SK-N-SH (cell line): ENCODE results near the gene ADGRF4. TPM values are rescaled to one million over a fixed set of nuclear protein-coding genes. Genes with fewer than 3 reads are reported as not detected.

ENCODE experiments used
- CTCF ChIA-PET: fragments of 300-600, 350-600 bp; formaldehyde crosslinking; extraction: SDS; loops from one replicate; lab custom pipeline; 2021; lab: Yijun Ruan, JAX
- POLR2A ChIA-PET: fragments of 350-600 bp; sonication (Branson Sonifier 250); formaldehyde crosslinking; extraction: SDS; loops from one replicate; lab custom pipeline; 2020; ENCODE audit warnings: antibody characterized with exemption, inconsistent platforms; lab: Yijun Ruan, JAX
- DNase-seq: peaks from one replicate; pipeline ENCODE4 v3.0.0; 2012
- H2AFZ ChIP-seq: fragments of 200-600 bp; sonication (generic); 2 replicates; pipeline ENCODE4 v1.8.1; 2016; ENCODE audit warnings: antibody characterized with exemption, mild to moderate bottlenecking, low read depth
- H3F3A ChIP-seq: fragments of 200-600 bp; sonication (generic); replicated peaks from 2 replicates; pipeline ENCODE3; 2016; ENCODE audit warnings: antibody characterized with exemption, mild to moderate bottlenecking; ENCODE audit not compliant: insufficient read depth
- H3K27ac ChIP-seq, 2 experiments: fragments of 200-500 bp in 1 of 2; fragments of 200-600 bp in 1 of 2; sonication (Bioruptor generic) in 1 of 2; sonication (generic), shearing (Covaris generic) in 1 of 2; 2 replicates each; pipeline versions ENCODE4 v1.5.1 to v1.6.1; 2014 to 2016; ENCODE audit warnings: low read depth in 2 of 2, inconsistent platforms in 1 of 2, low read length in 1 of 2, mild to moderate bottlenecking in 1 of 2, mixed read lengths in 1 of 2
- H3K27me3 ChIP-seq: fragments of 200-600 bp; sonication (generic), shearing (Covaris generic); 2 replicates; pipeline ENCODE4 v1.6.1; 2016; ENCODE audit warnings: mixed run types; ENCODE audit not compliant: insufficient read depth
- H3K36me3 ChIP-seq, 2 experiments: fragments of 200-500 bp in 1 of 2; fragments of 200-600 bp in 1 of 2; sonication (Bioruptor generic) in 1 of 2; sonication (generic) in 1 of 2; replicated peaks in 1 of 2; 2 replicates each; pipeline versions ENCODE3 to v1.5.1; 2014 to 2016; ENCODE audit warnings: low read length in 1 of 2, mild to moderate bottlenecking in 1 of 2; ENCODE audit not compliant: insufficient read depth in 2 of 2, control insufficient read depth in 1 of 2
- H3K4me1 ChIP-seq, 2 experiments: fragments of 200-500 bp in 1 of 2; fragments of 200-600 bp in 1 of 2; sonication (Bioruptor generic) in 1 of 2; sonication (generic), shearing (Covaris generic) in 1 of 2; 2 replicates each; pipeline versions ENCODE4 v1.5.1 to v1.6.1; 2014 to 2016; ENCODE audit warnings: low read depth in 1 of 2, low read length in 1 of 2, mixed run types in 1 of 2; ENCODE audit not compliant: insufficient read depth in 2 of 2, control insufficient read depth in 1 of 2
- H3K4me2 ChIP-seq: fragments of 200-600 bp; sonication (generic), shearing (Covaris generic); 2 replicates; pipeline ENCODE4 v1.6.1; 2017; ENCODE audit warnings: mixed run types
- H3K4me3 ChIP-seq, 2 experiments: fragments of 200-500 bp in 1 of 2; fragments of 200-600 bp in 1 of 2; sonication (Bioruptor generic) in 1 of 2; sonication (generic), shearing (Covaris generic) in 1 of 2; 2 replicates each; pipeline versions ENCODE4 v1.5.1 to v1.8.1; 2014 to 2016; ENCODE audit warnings: low read depth in 2 of 2, inconsistent platforms in 1 of 2, low read length in 1 of 2, mild to moderate bottlenecking in 1 of 2, mixed read lengths in 1 of 2, moderate library complexity in 1 of 2
- H3K79me2 ChIP-seq: fragments of 200-600 bp; sonication (generic); 2 replicates; pipeline ENCODE4 v1.8.1; 2017; ENCODE audit warnings: mild to moderate bottlenecking; ENCODE audit not compliant: insufficient read depth
- H3K9ac ChIP-seq: fragments of 200-600 bp; sonication (generic); 2 replicates; pipeline ENCODE4 v1.6.1; 2017; ENCODE audit warnings: mixed run types
- H3K9me2 ChIP-seq: fragments of 200-600 bp; sonication (generic); 2 replicates; pipeline ENCODE4 v1.6.1; 2017; ENCODE audit warnings: mixed run types
- H3K9me3 ChIP-seq: fragments of 200-600 bp; sonication (generic); 2 replicates; pipeline ENCODE4 v1.6.1; 2017; ENCODE audit warnings: mixed run types, mild to moderate bottlenecking, moderate library complexity
- H4K20me1 ChIP-seq: fragments of 200-600 bp; sonication (generic); 2 replicates; pipeline ENCODE4 v1.6.1; 2017; ENCODE audit warnings: mild to moderate bottlenecking, mixed run types; ENCODE audit not compliant: insufficient read depth
- ELF1 ChIP-seq: IDR thresholded peaks from 2 replicates; pipeline ENCODE4 v1.4.0; 2012
- EZH2phosphoT487 ChIP-seq: fragments of 200-600 bp; sonication (generic); IDR thresholded peaks from 2 replicates; pipeline ENCODE4 v1.6.1; 2017; ENCODE audit warnings: low read depth, mixed run types, mild to moderate bottlenecking, antibody characterized with exemption, moderate library complexity, borderline replicate concordance
- FOSL2 ChIP-seq: IDR thresholded peaks from 2 replicates; pipeline ENCODE4 v1.4.0; 2012; ENCODE audit warnings: low read depth, mild to moderate bottlenecking, moderate library complexity, borderline replicate concordance
- GABPA ChIP-seq: IDR thresholded peaks from 2 replicates; pipeline ENCODE4 v1.4.0; 2012; ENCODE audit warnings: low read depth, mild to moderate bottlenecking
- MAX ChIP-seq: IDR thresholded peaks from 2 replicates; pipeline ENCODE4 v1.4.0; 2012; ENCODE audit warnings: low read depth
- NFIC ChIP-seq: IDR thresholded peaks from 2 replicates; pipeline ENCODE4 v1.4.0; 2012; ENCODE audit warnings: borderline replicate concordance
- RCOR1 ChIP-seq: fragments of 150-350 bp; IDR thresholded peaks from 2 replicates; pipeline ENCODE4 v1.6.1; 2017; ENCODE audit warnings: antibody characterized with exemption, low read length
- RFX5 ChIP-seq: IDR thresholded peaks from 2 replicates; pipeline ENCODE4 v1.6.1; 2012; ENCODE audit warnings: mild to moderate bottlenecking, improper control_type of control experiment, low read length
- RXRA ChIP-seq: IDR thresholded peaks from 2 replicates; pipeline ENCODE4 v1.4.0; 2012; ENCODE audit warnings: low read depth, mild to moderate bottlenecking, borderline replicate concordance
- SMC3 ChIP-seq: IDR thresholded peaks from 2 replicates; pipeline ENCODE4 v1.6.1; 2012; ENCODE audit warnings: low read depth, low read length, improper control_type of control experiment
- TAF1 ChIP-seq: IDR thresholded peaks from 2 replicates; pipeline ENCODE4 v1.6.1; 2012; ENCODE audit warnings: low read depth, mild to moderate bottlenecking, low read length, moderate library complexity, borderline replicate concordance
- TEAD4 ChIP-seq: IDR thresholded peaks from 2 replicates; pipeline ENCODE4 v1.4.0; 2012; ENCODE audit warnings: mild to moderate bottlenecking, borderline replicate concordance; ENCODE audit not compliant: insufficient read depth
- YY1 ChIP-seq: IDR thresholded peaks from 2 replicates; pipeline ENCODE4 v1.4.0; 2012; ENCODE audit warnings: low read depth, mild to moderate bottlenecking
- ZBTB33 ChIP-seq: IDR thresholded peaks from 2 replicates; pipeline ENCODE4 v1.4.0; 2012; ENCODE audit warnings: low read depth, borderline replicate concordance
- WGBS: methylation state at CpG from one replicate; pipeline ENCODE4 v1.1.6; 2017; ENCODE audit warnings: low lambda C conversion rate; 5-methylcytosine and 5-hydroxymethylcytosine counted together
- polyA plus RNA-seq, 3 experiments: library from polyadenylated mRNA; depleted of rRNA; stranded (reverse); fragments of >200 nt; gene quantifications; 2 replicates each; pipeline ENCODE4 v1.2.3, GENCODE V29; 2012
- TF ChIP-seq, protein P1 (sequence below): fragments of 200-600 bp; sonication (generic); IDR thresholded peaks from 2 replicates; pipeline ENCODE4 v1.6.1; 2017; ENCODE audit warnings: antibody characterized with exemption, mild to moderate bottlenecking, moderate library complexity
- TF ChIP-seq, protein P2 (sequence below): fragments of 150-350 bp; IDR thresholded peaks from 2 replicates; pipeline ENCODE4 v1.6.1; 2017; ENCODE audit warnings: antibody characterized with exemption, low read length, low read depth, borderline replicate concordance
- TF ChIP-seq, protein P3 (sequence below): IDR thresholded peaks from 2 replicates; pipeline ENCODE4; 2012

Gene ADGRF4
- polyA plus RNA-seq, 1 of the 3 experiments (the other 2 are of a cell fraction) = not detected

DNA sequence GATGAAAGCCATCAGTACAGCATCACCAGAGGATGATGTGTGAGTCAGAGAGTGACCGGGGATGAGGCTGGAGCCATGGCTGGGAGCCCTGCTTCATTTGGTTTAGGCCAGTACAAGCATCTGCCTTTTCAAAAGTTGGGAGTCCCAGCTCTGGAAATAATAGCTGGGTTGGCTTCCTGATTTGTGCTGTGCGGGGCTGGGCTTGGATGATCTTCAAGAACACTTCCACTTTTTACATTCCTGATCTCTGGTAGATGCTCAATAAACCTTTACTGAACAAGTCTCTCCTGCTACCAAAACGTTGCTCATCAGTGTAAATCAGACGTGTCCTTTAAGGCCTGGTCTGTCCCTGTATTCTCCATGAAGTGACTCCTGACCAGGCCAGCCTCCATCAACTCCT lies 44.1 kb upstream of the ADGRF4 start:
- no peak overlapping the region for H2AFZ ChIP-seq
- ChIA-PET POLR2A (no interaction called here), CTCF (interaction anchor here (1.9 kb wide), 1 partner anchor 23 kb away, joined by 6 read pairs; no protein-coding TSS in a partner anchor)
- no peak for DNase-seq
- no peaks in the 10 kb centered on the region for H4K20me1 ChIP-seq
- 45% methylated on average over 3 of the region's 4 CpGs for WGBS
- no peaks in the 10 kb centered on the region for H3F3A ChIP-seq
- H3K27me3 ChIP-seq = peaks cover 15% of the 10 kb centered on the region; the same call in 1 of the 2 replicates
- no peaks in the 10 kb centered on the region for H3K9me3 ChIP-seq
- no peak overlapping the region for H3K4me2 ChIP-seq
- no peak overlapping the region for H3K27ac ChIP-seq
- H3K9ac ChIP-seq = no peak overlapping the region
- no peak overlapping the region for H3K4me3 ChIP-seq
- TF ChIP-seq TAF1 (no peak), SMC3 (no peak), ZBTB33 (no peak), GABPA (no peak), TEAD4 (no peak), EZH2phosphoT487 (no peak), FOSL2 (no peak), YY1 (no peak), RXRA (no peak), RFX5 (no peak), ELF1 (no peak), NFIC (no peak), MAX (no peak), RCOR1 (no peak)
- TF ChIP-seq, protein P1, sequence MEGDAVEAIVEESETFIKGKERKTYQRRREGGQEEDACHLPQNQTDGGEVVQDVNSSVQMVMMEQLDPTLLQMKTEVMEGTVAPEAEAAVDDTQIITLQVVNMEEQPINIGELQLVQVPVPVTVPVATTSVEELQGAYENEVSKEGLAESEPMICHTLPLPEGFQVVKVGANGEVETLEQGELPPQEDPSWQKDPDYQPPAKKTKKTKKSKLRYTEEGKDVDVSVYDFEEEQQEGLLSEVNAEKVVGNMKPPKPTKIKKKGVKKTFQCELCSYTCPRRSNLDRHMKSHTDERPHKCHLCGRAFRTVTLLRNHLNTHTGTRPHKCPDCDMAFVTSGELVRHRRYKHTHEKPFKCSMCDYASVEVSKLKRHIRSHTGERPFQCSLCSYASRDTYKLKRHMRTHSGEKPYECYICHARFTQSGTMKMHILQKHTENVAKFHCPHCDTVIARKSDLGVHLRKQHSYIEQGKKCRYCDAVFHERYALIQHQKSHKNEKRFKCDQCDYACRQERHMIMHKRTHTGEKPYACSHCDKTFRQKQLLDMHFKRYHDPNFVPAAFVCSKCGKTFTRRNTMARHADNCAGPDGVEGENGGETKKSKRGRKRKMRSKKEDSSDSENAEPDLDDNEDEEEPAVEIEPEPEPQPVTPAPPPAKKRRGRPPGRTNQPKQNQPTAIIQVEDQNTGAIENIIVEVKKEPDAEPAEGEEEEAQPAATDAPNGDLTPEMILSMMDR = no peak
- TF ChIP-seq, protein P2, sequence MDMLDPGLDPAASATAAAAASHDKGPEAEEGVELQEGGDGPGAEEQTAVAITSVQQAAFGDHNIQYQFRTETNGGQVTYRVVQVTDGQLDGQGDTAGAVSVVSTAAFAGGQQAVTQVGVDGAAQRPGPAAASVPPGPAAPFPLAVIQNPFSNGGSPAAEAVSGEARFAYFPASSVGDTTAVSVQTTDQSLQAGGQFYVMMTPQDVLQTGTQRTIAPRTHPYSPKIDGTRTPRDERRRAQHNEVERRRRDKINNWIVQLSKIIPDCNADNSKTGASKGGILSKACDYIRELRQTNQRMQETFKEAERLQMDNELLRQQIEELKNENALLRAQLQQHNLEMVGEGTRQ = no peak
- TF ChIP-seq, protein P3, sequence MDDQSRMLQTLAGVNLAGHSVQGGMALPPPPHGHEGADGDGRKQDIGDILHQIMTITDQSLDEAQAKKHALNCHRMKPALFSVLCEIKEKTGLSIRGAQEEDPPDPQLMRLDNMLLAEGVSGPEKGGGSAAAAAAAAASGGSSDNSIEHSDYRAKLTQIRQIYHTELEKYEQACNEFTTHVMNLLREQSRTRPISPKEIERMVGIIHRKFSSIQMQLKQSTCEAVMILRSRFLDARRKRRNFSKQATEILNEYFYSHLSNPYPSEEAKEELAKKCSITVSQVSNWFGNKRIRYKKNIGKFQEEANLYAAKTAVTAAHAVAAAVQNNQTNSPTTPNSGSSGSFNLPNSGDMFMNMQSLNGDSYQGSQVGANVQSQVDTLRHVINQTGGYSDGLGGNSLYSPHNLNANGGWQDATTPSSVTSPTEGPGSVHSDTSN = no peak
- H3K79me2 ChIP-seq = no peaks in the 10 kb centered on the region
- H3K36me3 ChIP-seq = no peaks in the 10 kb centered on the region
- no peaks in the 10 kb centered on the region for H3K4me1 ChIP-seq
- no peaks in the 10 kb centered on the region for H3K9me2 ChIP-seq
